SK-N-DZ (cell line): ENCODE measurements around the gene FAM110D.

ENCODE experiments used
- DNase-seq: peaks from one replicate; pipeline ENCODE4 v3.0.0-alpha.2; 2015; ENCODE audit warnings: low spot score

Gene FAM110D

GRCh38 chr1:26161415-26162219 lies 2.7 kb downstream of the FAM110D start:
- peak; percentile 37 for DNase-seq

GRCh38 chr1:26162220-26162709 lies 3.4 kb downstream of the FAM110D start:
- no peak for DNase-seq

- DNase-seq: no peak
Measured at GRCh38 chr1:26163684-26164035, 4.8 kb downstream of the FAM110D start.

- no peak for DNase-seq
Measured at GRCh38 chr1:26164036-26164860, 5.4 kb downstream of the FAM110D start.

GRCh38 chr1:26164861-26165842 lies 6.3 kb downstream of the FAM110D start:
- no peak for DNase-seq

- DNase-seq: no peak
Measured at GRCh38 chr1:26166719-26167281, 7.9 kb downstream of the FAM110D start.

- DNase-seq: peak; percentile 59
Measured at GRCh38 chr1:26168410-26169197, 9.7 kb downstream of the FAM110D start, which contains the start of gene C1orf232. C1orf232 (minus strand) TSS chr1:26168963; CDS start chr1:26168499, 464 bp downstream.

GRCh38 chr1:26169198-26169554 lies 10.3 kb downstream of the FAM110D start:
- DNase-seq: no peak

GRCh38 chr1:26169669-26170471 lies 11.0 kb downstream of the FAM110D start, which contains the start of gene ZNF593:
ZNF593 (plus strand) TSS chr1:26169908; CDS start chr1:26169984, 76 bp downstream.
- DNase-seq: peak; percentile 85

GRCh38 chr1:26170472-26170821 lies 11.6 kb downstream of the FAM110D start:
- no peak for DNase-seq

GRCh38 chr1:26171084-26172072 lies 12.5 kb downstream of the FAM110D start, which contains the start of gene ZNF593OS:
ZNF593OS (minus strand) TSS chr1:26171832; CDS start chr1:26171661, 171 bp downstream.
- DNase-seq: no peak

- DNase-seq: no peak
Measured at GRCh38 chr1:26175346-26175745, 16.5 kb downstream of the FAM110D start.

- no peak for DNase-seq
Measured at GRCh38 chr1:26177182-26177684, 18.4 kb downstream of the FAM110D start, which contains the start of gene CNKSR1. CNKSR1 (plus strand) TSS chr1:26177491; CDS start chr1:26177548, 57 bp downstream.

- no peak for DNase-seq
Measured at GRCh38 chr1:26180010-26180506, 21.2 kb downstream of the FAM110D start.

- DNase-seq: no peak
Measured at GRCh38 chr1:26181586-26182382, 22.9 kb downstream of the FAM110D start.

GRCh38 chr1:26182383-26182696 lies 23.5 kb downstream of the FAM110D start:
- DNase-seq: no peak

- no peak for DNase-seq
Measured at GRCh38 chr1:26184086-26184485, 25.2 kb downstream of the FAM110D start.
